Measurements from ENCODE around the gene UBR3.
"Not testable (repeated sequence)": the region's sequence is repeated elsewhere in the genome, so short reads cannot be mapped to it uniquely, and the experiment has no call there.

UBR3 gene

DNA sequence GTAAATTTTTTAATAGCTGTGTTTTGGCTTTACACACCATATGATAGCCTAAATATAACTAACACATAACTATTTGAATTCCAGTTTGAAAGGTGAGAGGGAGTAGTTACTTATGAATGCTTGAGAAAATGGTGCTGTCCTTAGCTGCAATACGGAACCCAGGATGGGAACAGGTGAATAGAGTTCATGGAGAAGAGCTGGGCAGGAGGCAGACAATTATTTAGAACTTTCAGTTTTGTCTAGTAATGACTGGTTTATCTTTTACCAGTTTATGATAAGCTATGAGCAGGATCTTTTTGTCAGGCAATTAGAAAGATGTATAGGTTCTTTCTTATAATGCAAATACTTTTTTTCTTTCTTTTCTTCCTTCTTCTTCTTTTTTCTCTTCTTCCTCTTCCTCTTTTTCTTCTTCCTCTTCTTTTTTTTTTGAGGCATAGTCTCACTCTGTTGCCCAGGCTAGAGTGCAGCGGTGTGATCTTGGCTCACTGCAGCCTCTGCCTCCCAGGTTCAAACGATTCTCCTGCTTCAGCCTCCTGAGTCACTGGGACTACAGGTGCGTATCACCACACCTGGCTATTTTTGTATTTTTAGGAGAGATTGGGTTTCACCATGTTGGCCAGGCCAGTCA lies 25.9 kb downstream of the UBR3 start:
- DNase-seq (ENCODE audit: low read depth in 1 of 2, low spot score in 1 of 2), result peak in 1 of 2 experiments; percentile 4
- TF ChIP-seq SPI1 (IDR thresholded peaks at IDR 0.05; ENCODE audit: borderline replicate concordance, low read depth), result peak; percentile 83
- no peak for TF ChIP-seq POLR2AphosphoS5 (IDR thresholded peaks at IDR 0.05; ENCODE audit: low read depth)
- H3K27ac ChIP-seq (replicated peaks), result 0 out of 2 replicates have a peak overlapping the region, but pooled peaks have one; percentile 1
- H3K4me3 ChIP-seq (replicated peaks; ENCODE audit: insufficient read depth, low read length), result no peak overlapping the region
- H3K27me3 ChIP-seq (ENCODE audit: insufficient read depth, poor library complexity, severe bottlenecking), result no peaks in the 10 kb centered on the region

DNA sequence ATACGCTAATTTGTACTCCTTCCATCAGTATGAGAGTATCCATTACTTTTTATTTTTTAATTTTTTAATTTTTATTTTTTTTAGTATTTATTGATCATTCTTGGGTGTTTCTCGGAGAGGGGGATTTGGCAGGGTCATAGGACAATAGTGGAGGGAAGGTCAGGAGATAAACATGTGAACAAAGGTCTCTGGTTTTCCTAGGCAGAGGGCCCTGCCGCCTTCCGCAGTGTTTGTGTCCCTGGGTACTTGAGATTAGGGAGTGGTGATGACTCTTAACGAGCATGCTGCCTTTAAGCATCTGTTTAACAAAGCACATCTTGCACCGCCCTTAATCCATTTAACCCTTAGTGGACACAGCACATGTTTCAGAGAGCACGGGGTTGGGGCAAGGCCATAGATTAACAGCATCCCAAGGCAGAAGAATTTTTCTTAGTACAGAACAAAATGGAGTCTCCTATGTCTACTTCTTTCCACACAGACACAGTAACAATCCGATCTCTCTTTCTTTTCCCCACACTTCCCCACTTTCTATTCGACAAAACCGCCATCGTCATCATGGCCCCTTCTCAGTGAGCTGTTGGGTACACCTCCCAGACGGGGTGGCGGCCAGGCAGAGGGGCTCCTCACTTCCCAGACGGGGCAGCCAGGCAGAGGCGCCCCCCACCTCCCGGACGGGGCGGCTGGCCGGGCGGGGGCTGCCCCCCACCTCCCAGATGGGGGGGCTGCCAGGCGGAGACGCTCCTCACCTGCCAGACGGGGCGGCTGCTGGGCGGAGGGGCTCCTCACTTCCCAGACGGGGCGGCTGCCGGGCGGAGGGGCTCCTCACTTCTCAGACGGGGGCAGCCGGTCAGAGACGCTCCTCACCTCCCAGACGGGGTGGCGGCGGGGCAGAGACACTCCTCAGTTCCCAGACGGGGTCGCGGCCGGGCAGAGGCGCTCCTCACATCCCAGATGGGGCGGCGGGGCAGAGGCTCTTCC lies 28.3 kb downstream of the UBR3 start:
- H3K4me3 ChIP-seq (replicated peaks; ENCODE audit: insufficient read depth, low read length); H3K27ac ChIP-seq (replicated peaks); H3K27me3 ChIP-seq (ENCODE audit: insufficient read depth, poor library complexity, severe bottlenecking); DNase-seq (ENCODE audit: low read depth in 1 of 2, low spot score in 1 of 2): not testable (repeated sequence)

DNA sequence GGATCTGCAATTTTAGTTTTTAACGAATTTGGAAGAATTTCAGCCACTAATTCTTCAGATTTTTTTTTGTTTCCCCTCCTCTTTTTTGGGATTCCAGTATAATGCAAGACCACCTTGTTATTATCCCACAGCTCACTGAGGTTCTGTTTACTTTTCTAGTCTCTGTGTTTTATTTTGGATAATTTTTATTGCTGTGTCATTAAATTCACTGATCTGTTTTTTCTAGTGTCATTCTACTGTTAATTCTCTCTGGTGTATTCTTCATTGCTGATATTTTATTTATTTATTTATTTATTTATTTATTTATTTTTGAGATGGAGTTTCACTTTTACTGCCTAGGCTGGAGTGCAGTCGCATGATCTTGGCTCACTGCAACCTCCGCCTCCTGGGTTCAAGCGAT lies 32.2 kb downstream of the UBR3 start:
- Histone ChIP-seq H3K27ac (replicated peaks) (no peak overlapping the region), H3K27me3 (ENCODE audit: insufficient read depth, poor library complexity, severe bottlenecking) (no peaks in the 10 kb centered on the region), H3K4me3 (replicated peaks; ENCODE audit: insufficient read depth, low read length) (no peak overlapping the region)
- TF ChIP-seq POLR2AphosphoS5 (IDR thresholded peaks at IDR 0.05; ENCODE audit: low read depth) (no peak), GABPA (IDR thresholded peaks at IDR 0.05; ENCODE audit: low read depth) (no peak)
- TF ChIP-seq, protein P1, sequence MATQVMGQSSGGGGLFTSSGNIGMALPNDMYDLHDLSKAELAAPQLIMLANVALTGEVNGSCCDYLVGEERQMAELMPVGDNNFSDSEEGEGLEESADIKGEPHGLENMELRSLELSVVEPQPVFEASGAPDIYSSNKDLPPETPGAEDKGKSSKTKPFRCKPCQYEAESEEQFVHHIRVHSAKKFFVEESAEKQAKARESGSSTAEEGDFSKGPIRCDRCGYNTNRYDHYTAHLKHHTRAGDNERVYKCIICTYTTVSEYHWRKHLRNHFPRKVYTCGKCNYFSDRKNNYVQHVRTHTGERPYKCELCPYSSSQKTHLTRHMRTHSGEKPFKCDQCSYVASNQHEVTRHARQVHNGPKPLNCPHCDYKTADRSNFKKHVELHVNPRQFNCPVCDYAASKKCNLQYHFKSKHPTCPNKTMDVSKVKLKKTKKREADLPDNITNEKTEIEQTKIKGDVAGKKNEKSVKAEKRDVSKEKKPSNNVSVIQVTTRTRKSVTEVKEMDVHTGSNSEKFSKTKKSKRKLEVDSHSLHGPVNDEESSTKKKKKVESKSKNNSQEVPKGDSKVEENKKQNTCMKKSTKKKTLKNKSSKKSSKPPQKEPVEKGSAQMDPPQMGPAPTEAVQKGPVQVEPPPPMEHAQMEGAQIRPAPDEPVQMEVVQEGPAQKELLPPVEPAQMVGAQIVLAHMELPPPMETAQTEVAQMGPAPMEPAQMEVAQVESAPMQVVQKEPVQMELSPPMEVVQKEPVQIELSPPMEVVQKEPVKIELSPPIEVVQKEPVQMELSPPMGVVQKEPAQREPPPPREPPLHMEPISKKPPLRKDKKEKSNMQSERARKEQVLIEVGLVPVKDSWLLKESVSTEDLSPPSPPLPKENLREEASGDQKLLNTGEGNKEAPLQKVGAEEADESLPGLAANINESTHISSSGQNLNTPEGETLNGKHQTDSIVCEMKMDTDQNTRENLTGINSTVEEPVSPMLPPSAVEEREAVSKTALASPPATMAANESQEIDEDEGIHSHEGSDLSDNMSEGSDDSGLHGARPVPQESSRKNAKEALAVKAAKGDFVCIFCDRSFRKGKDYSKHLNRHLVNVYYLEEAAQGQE (IDR thresholded peaks at IDR 0.05; ENCODE audit: insufficient replicate concordance, low read depth), result no peak
- TF ChIP-seq, protein P2, sequence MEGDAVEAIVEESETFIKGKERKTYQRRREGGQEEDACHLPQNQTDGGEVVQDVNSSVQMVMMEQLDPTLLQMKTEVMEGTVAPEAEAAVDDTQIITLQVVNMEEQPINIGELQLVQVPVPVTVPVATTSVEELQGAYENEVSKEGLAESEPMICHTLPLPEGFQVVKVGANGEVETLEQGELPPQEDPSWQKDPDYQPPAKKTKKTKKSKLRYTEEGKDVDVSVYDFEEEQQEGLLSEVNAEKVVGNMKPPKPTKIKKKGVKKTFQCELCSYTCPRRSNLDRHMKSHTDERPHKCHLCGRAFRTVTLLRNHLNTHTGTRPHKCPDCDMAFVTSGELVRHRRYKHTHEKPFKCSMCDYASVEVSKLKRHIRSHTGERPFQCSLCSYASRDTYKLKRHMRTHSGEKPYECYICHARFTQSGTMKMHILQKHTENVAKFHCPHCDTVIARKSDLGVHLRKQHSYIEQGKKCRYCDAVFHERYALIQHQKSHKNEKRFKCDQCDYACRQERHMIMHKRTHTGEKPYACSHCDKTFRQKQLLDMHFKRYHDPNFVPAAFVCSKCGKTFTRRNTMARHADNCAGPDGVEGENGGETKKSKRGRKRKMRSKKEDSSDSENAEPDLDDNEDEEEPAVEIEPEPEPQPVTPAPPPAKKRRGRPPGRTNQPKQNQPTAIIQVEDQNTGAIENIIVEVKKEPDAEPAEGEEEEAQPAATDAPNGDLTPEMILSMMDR (IDR thresholded peaks at IDR 0.05; ENCODE audit: insufficient read depth, low read length), result no peak
- DNase-seq (ENCODE audit: low read depth in 1 of 2, low spot score in 1 of 2), result no peak

DNA sequence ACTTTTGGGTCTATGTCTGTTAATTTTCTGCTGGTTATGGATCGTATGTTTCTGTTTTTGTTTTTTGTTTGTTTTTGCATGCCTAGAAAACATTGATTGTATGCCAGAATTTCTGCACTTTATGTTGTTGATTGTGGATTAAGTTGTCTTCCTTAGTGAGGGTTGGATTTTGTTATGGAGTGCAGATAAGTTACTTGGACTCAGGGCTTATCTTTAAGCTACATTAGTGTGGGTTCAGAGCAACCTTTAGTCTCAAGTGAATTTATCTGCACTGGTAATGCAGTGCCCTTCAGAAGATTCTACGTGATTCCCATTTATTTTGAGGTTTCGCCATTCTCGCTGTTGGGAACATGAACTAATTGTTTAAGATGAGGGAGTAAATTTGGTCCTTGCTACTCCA lies 32.9 kb downstream of the UBR3 start:
- TF ChIP-seq SPI1 (IDR thresholded peaks at IDR 0.05; ENCODE audit: borderline replicate concordance, low read depth) (no peak), GABPA (IDR thresholded peaks at IDR 0.05; ENCODE audit: low read depth) (no peak), POLR2AphosphoS5 (IDR thresholded peaks at IDR 0.05; ENCODE audit: low read depth) (no peak)
- TF ChIP-seq, protein P1 (IDR thresholded peaks at IDR 0.05; ENCODE audit: insufficient replicate concordance, low read depth), result no peak
- TF ChIP-seq, protein P2 (IDR thresholded peaks at IDR 0.05; ENCODE audit: insufficient read depth, low read length), result no peak
- H3K27ac ChIP-seq (replicated peaks), result no peak overlapping the region
- no peak for DNase-seq (ENCODE audit: low read depth in 1 of 2, low spot score in 1 of 2)
- H3K27me3 ChIP-seq (ENCODE audit: insufficient read depth, poor library complexity, severe bottlenecking), result no peaks in the 10 kb centered on the region
- no peak overlapping the region for H3K4me3 ChIP-seq (replicated peaks; ENCODE audit: insufficient read depth, low read length)

All from HL-60 (cell line).